HG03159 (cell line): ENCODE results near the gene RAPGEF3.

Source experiments
- ATAC-seq: cut with Tn5 transposase; IDR thresholded peaks from one replicate; pipeline ENCODE4 v1.9.1; 2021; ENCODE audit warnings: mild to moderate bottlenecking, moderate library complexity; ENCODE audit not compliant: unreplicated experiment

Gene RAPGEF3

DNA sequence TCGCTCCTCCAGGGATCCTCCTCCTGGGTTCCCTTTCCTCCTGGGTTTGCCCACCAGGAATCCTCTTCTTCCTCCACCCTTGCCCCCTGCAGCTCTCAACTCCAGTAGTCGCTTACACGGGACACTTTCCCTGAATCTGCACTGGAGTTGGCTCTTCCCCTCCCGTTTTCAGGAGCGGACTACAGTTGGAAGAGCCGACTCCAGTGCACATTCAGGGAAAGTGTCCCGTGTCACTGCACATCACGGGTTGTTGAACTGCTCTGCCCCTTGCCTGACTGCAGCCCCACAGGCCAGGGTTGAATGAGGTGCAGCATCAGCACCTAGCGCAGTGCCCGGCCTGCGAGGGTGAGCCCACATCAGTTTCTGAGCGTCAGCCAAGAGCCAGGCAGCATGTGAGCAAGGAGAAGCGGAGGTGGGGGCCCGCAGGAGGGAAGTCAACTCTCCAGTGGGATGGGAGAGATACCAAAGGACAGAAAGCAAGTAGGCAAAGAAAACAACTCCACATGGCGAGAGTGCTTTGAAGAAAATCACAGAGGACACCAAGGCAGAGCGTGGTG is 13.1 kb downstream of the RAPGEF3 start:
- no peak for ATAC-seq

DNA sequence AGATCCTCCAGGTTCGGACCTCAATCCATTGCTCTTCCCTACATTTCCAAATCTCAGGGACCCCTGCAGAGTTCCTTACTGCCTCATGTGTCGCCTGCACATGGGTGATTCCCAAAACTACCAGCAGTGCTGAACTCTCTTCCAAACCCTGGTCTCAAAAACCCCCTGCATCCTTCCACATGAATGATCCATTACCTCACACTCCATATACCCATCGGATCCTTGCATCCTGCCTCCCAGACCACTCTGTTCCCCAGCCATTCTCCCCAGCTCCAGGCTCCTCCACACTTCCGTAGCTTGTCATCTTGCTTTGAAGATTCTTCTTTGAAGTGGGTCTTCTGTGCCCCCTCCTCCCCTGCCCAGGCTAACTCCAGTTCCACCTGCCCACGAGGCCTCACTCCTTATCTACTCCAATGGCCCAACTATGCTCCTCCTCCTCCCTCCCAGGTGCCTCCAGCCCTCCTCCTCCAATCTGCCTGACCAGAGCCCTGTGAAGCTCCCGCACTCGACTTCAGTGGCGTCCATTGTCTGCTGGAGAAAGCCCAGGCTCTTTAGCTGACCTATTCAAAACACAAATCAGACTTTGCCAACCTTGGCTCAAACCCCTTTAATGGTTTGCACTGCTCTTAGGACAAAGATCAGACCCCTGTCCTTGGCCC is 13.8 kb downstream of the RAPGEF3 start:
- no peak for ATAC-seq

DNA sequence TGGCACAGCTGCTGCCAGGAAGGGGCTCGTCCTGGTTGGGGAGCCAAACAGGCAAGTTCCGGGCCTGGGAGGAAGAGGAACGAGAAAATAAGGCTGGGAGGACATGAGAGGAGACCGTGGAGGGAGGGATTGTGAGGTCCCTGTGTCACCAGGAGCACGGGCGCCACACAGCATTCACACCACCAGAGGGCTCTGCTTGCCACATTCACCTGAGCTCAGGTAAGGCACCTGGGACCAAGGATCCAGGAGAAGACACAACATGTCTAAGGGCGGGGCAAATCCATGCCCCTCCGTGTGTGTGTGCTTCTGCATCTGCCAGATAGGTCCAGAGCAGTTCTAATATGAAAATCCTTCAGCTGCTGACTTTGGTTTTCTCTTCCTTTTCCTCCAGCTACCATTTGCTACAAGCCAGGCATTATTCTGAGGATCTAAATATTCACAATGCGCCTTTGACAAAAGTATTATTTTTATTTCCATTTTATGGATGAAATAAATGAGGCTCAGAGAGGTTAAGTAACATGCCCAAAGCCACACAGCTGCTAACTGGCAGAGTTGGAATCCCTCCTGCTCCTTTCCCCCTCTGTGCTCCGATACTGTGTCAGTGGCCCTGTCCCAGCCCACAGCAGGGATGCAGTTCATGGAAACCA is 14.6 kb downstream of the RAPGEF3 start:
- no peak for ATAC-seq

DNA sequence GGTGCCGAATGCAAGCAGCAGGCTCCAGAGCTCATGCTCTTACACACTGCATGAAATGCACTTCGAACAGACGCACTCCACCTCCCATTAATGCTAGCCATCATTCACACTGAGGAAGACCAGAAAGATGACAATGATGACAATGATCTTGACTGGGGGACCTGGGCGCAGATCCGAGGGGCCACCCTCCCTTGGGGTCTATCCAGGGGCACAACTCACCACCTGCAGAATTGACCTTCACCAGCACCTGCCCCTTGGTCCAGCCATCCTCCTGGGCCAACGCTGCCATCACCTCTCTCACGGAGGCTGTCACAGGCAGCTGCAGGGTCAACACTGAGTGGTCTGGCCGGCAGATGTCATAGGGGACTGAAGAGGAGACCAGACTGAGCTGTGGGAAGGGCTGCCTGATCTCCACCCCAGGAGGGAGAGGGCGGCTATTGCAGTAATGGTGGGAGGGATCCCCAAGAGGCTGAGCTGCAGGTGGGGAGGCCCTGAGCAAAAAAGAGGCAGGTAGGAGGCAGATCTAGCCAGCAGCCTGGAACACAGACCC is 15.3 kb downstream of the RAPGEF3 start:
- ATAC-seq: no peak

DNA sequence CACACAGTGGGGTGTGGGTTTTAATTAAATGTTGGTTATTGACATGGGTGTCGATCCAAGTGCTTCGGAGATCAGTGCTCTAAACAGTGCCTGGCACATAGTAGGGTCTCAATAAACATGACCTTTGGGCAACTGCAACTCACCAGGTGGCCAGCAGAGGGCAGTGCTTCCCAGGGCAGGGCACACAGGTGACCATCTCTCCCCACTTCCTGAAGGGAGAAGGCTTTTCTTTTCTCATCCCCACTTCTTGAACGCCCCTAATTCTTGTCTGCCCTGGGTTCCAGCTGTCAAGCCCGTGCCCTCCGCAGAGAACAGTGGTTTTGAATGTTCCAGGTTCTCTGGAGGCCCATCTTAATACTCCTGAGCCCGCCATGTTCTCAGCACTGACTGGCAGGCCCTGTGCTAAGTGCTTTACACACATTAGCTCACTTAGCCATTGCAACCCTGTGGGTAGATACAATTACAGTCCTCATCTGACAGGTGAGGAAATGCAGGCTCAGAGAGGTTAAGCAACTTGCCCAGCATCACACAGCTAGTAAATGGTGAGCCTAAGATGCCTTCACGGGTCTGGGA is 16.3 kb downstream of the RAPGEF3 start:
- ATAC-seq: no peak

DNA sequence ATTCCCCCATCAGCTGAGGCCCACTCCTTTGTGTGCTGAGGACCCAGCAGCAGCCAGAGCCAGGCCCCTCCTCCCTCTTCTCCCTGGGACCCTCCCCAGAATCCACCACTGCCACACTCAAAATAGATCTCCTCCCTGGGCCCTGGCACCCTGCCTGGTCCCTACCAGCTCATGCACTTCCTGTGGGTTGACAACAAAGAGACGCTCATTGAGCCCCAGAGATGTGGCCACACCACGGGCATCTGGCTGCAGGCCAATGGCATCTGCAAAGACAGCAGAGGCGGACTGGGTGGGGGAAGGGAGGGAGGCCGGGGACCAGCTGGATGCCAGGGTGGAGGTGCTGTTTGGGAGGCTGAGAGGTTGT is 17.4 kb downstream of the RAPGEF3 start:
- no peak for ATAC-seq

DNA sequence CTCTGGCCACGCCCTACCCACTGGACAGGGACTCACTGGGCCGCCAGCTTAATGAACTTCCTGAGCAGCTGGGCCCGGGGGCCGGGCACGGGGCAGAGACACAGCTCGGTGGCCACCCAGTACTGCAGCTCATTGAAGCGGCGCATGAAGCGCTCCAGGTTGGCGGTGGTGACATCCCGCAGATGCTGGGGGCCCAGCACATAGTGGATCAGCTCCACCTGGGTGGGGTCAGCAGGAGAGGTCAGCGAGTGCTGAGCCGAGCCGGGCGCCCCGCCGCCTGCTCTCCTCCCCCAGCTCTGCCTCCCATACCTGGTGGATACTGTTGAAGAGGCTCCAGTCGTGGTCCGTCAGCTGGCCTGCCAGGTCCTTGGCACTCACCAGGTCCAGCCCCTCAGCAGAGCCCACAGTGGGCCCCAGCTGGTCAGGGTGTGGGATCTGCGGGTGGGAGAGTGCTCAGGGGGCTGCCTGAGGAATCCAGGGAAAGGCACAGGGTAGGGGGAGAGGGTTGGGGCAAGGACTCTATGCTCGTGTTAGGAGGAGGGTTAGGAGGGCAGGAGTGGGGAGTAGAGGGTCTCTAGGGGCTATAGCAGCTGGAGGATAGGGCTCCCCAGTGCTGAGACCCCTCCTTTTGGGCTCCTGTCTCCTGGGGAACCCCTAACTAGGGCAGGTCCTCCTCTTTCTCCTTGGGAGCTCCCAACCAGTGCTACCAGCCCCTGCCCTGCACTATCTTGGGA is 17.9 kb downstream of the RAPGEF3 start:
- peak; percentile 45 for ATAC-seq

DNA sequence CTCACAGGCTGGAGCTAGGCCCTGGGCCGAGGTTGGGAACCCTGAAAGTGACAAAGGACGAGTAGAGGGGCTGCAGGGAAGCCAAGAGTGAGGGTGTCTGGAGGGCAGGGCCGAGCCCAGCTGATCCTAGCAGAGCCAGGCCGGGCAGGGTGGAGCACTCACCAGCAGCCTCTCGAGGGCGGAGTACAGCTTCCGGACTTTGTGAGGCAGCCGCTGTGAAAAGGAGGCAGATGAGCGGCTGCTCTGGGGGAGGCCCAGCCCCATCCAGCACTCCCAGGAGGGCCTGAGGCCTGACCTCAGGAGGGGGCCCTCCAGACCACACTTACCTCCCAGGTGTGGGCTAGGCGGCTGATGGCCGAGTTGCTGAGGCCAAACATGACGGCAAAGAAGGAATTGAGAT is 18.7 kb downstream of the RAPGEF3 start:
- ATAC-seq: peak; percentile 43

DNA sequence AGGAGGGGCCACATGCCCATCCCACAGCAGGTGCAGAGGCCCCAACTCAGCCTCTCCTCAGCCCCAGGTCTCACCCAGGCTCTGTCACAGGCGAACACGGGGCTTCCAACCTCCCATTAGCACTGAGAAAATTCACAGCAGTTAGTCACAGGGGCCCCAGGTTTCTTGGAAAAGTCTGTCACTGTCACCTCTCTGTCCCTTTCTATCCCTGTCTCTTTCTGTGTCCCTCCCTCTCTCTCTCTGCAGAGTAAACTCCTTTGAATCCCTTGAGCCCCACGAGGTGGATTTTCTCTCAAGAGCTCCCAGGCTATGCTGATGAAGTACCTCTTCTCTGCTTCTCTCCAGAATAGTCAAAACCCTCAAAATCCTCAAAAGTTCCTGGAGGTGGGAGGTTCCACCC is 19.4 kb downstream of the RAPGEF3 start:
- ATAC-seq: no peak

DNA sequence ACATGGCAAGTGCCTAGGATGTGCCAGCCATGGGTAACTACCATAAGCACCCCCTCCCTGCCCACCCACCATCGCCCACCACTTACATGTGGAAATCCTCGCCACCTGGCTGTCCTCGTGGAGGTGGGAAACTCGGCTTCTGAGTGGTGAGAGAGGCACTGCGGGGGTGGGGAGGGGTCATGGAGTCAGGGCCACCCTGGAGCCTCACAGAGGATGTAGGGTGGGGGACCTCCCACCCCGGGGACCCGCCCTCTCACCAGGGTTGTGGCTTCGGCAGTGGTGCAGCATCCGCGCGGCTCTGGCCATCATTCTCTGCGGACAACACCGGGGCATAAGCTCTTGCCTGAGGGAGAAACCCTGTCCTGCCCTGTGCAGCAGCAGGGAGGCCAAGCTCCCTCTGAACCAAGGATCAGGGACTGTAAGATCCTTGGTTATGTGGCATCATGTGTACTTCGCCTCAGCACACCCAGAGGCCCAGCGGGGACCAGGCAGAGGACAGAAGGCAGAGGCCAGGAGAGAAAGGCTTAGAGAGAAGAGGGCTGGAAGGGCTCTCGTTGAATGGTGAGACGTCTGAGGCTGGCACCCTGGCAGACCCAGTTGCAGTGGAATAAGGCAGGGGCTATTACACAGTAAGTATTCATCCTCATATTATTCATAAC is 20.6 kb downstream of the RAPGEF3 start:
- ATAC-seq: no peak

DNA sequence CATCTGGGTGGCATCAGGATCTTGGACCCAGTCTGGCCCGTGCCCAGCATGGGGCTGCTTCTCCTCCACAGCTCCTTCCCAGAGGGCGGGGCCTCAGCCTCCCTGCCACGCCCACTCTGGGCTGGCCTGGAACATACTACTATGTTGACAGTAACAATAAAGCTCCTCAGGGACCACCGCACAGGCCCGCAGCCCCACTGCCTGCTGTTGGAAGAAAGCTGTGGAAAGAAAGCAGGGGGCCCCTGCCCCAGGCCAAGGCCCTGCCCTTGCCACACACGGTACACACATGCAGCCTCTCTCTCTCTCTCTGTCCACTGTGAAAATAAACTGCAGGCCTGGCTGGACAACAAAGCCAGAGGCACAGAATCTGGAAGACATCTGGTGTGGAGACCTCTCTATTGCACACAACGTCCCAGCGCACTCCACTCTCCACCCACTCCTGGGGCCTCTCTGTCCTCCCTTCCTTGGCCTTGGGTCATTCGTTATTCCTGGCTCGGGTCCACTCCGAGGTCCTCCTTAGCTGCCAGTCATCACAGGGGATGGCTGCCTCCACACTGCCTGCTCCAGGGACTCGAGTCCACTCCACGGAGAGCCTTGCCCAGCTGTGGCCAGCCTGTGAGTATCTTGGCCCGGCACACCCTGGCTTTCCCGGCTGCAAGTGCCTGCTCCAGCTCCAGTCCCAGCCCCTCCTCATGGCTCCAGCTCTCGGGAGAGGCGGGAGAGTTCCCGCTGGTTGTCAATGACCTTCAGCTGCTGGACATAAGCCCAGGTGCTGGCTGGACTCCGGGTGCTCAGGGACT is 21.6 kb downstream of the RAPGEF3 start:
- ATAC-seq: no peak

DNA sequence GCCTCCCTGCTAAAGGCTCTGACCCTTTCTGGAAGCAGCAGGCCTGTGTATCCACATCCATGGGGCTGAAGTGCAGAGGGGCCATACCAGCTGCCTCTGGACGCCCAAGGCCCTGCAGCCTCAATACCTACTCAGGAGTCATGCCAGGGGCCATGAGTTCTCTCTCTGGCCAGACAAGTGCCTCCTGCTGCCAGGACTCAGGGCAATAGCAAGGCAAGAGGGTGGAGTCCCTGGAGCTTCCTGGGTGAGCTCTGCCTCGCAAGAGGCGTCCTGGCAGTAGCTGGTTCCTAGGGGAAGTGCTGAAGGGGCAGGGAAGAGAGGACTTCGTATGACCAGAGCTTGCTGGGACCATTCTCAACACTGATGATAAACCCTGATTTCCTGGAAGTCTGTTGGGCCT is 22.5 kb downstream of the RAPGEF3 start:
- no peak for ATAC-seq

DNA sequence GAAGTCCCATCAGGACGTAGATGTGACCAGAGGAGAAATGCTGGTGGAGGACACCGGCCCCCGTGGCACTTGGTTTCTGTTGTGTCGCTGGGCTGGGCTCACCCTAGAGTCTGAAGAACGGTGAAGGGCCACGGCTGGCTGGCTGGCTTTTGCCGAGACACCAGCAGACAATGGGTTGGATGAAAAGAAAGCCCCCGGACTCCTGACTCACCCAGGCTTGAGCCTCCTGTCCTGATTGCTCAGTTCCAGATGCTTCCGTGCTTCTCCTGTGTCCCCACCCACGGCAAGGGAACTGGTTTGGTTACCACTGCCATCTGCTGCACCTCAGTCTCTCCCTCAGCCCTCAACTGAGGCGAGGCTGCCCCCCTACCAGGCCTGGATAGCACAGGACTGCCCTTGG is 23.0 kb downstream of the RAPGEF3 start:
- ATAC-seq: no peak

DNA sequence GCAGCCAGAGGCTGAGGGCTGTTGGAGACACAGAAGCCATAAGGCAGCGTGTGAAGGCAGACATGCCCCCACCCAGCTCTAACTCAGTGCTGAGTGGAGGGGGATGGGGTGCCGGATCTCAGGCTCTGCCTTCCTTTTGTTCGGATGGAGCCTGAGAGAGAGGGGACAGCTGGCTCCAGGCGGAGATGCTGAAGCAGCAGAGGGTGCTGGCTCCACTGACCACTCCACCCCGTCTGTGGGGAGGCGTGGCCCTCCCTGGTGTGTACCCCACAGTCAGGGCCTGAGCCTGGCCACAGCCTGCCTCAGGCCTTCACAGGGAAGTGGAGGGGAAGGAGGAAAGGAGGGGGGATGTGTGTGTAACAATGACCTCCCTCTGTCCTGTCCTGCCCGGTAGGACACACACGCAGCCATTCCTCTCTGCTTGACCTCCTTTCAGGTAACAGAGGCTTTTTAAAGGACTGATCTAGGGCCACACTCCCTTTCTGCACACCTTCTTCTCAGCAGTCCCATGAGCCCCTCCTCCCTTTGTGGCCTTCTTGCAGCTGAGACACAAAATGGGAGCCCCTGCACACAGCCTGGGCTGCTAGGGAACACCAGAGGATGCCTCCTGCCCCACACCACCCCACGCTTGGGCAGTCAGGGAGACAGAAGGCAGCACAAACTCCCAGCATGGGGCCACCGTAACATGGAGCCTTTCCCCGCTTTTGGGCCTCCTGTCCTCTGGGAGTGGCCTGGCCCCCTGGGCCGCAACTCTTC is 23.8 kb downstream of the RAPGEF3 start:
- ATAC-seq: no peak

DNA sequence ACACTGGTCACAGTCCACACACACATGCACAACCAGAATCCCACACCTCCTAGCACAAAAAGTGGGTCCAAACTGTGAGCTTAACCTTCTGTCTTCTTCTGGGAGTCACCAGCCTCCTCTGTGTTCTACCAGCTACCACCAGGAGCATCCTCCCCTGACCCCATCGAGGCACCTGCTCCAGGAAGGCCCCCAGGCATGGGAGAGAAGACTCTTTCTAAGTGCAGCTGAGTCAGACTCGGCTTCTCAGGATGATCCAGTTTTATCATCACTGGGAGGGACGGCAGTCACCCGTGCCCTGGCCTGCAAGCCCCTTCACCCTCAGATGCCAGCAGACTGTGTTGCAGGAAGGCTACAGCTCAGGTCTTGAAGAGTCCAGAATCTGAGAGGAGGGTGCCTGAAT is 25.5 kb downstream of the RAPGEF3 start:
- ATAC-seq: no peak

DNA sequence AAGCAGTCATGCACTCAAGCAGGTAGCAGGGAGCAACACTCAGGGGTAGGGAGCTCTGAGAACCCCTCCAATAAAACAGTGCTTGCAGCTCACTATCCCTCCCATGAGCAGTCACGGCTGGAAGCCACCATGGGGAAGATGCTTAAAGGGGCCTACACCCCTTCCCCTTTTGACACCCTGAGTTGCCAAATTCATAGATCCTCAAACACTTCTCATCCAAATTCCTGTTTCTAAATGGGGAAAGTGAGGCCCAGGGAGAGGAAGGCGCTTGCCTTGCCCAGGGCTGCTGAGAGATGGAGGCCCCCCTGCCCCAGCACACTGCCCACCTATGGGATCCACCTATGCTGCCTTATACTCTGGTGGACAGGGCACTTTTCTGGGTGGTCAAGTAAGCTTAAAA is 26.2 kb downstream of the RAPGEF3 start:
- no peak for ATAC-seq

DNA sequence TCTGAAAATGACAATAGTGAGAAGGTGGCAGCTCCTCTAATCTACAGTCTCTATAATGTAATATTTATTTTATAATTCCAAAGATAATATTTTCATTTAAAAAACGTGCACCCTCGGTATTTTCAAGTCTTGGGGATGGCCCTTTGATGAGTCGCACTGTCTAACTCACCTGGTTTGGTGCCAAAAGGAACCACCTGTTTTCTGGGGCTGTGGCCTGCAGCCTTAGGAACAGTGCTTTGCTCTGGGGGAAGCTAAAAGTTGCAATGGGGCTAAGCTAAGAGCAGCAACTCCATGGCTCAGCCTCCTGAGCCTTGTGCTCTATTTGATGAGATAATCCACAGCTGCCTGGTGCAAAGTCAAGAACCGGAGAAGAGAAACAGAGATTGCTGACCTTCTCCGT is 27.0 kb downstream of the RAPGEF3 start:
- no peak for ATAC-seq

DNA sequence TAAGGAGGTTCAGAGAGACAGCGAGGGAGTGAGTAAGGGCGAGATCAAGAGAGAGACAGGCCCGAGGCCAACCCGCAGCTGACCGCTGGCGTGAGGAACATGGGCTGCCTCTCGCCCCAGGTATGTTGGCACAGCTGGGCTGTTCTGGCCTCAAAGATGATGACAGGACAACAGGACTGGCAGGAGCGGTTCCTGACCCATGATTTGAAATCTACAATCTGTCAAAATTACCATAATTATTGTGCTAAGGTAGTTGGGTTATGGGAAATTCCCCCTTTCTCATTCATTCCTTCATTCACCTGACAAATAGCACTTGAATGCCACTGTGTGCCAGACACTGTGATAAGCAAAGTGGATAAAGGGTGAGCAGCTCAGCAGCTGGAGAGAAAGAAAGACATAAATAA is 28.3 kb downstream of the RAPGEF3 start:
- no peak for ATAC-seq

DNA sequence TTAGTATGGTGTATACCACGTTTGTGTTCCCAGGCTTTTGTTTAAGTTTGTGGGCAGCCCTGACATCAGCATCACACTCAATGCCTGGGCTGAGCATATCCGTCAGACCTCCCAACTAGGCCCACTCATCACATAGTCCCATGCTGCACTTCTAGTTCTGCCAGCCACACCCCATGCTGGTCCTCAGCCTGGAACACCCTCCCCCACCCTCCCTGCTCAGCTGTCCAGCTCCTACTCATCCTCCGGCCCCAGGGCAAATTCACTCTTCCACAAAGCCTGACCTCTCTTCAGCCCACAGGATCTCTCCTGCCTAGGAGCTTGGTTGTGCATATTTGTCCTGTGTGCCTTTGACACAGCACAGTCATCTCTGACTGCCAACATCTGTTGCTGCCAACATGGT is 29.4 kb downstream of the RAPGEF3 start:
- ATAC-seq: no peak
